Type B pancreatic cell (in vitro differentiated cells): ENCODE measurements around the gene CFAP74. TPM values are rescaled to one million over a fixed set of nuclear protein-coding genes. Genes with fewer than 3 reads are reported as not detected.

Experiments used
- DNase-seq: peaks from one replicate; pipeline ENCODE4 v3.0.0; 2021; ENCODE audit warnings: mixed read lengths; ENCODE audit not compliant: unreplicated experiment; ENCODE audit errors: extremely low spot score
- H3K27ac Mint-ChIP-seq: 2 replicates; pipeline ENCODE4 v1.8.0; 2021; ENCODE audit warnings: mild to moderate bottlenecking, mixed read lengths
- H3K27me3 Mint-ChIP-seq: 2 replicates; pipeline ENCODE4 v1.8.0; 2021; ENCODE audit warnings: mixed read lengths
- H3K36me3 Mint-ChIP-seq: 2 replicates; pipeline ENCODE4 v1.8.0; 2021; ENCODE audit warnings: mixed read lengths
- H3K4me1 Mint-ChIP-seq: one replicate; pipeline ENCODE4 v1.8.0; 2021; ENCODE audit warnings: mixed read lengths; ENCODE audit not compliant: unreplicated experiment
- H3K4me3 Mint-ChIP-seq: 2 replicates; pipeline ENCODE4 v1.8.0; 2021; ENCODE audit warnings: mild to moderate bottlenecking, mixed read lengths
- H3K9me3 Mint-ChIP-seq: 2 replicates; pipeline ENCODE4 v1.8.0; 2021; ENCODE audit warnings: mixed read lengths
- CTCF ChIP-seq: fragments of 200-600 bp; sonication (generic); conservative IDR thresholded peaks from 2 replicates; pipeline ENCODE4 v1.5.0; 2021; ENCODE audit warnings: antibody characterized with exemption, mild to moderate bottlenecking
- total RNA-seq: library from RNA; stranded (reverse); gene quantifications from 2 replicates; pipeline ENCODE4 v1.2.1, GENCODE V29; 2021; ENCODE audit warnings: low replicate concordance

The CFAP74 gene
- total RNA-seq, 1 donor from 2014 or later: 1.5 TPM

DNA sequence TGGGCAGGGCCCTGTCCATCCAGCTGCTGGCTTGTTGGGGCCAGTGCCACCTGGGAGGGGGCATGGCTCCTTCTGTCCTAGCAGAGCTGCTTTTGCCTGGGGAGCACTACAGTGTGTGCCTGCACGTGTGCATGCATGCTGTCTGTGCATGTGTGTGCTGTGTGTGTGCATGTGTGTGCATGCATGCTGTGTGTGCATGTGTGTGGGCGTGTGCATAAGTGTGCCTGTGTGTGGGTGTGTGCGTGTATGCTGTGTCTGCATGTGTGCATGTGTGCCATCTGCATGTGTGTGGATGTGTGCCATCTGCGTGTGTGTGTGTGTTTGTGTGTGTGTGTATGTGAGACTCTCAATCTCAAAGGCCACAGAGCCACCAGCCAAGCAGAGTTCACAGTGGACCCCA lies 38.3 kb upstream of the CFAP74 start:
- DNase-seq: no peak
- Mint-ChIP-seq H3K9me3 (no peaks in the 10 kb centered on the region), H3K4me1 (peaks cover 6% of the 10 kb centered on the region), H3K36me3 (no peaks in the 10 kb centered on the region), H3K27ac (no peak overlapping the region), H3K27me3 (peaks cover 27% of the 10 kb centered on the region), H3K4me3 (no peak overlapping the region)
- no peak for TF ChIP-seq CTCF

GRCh38 chr1:2041305-2041704 lies 37.7 kb upstream of the CFAP74 start:
- no peak for TF ChIP-seq CTCF

DNA sequence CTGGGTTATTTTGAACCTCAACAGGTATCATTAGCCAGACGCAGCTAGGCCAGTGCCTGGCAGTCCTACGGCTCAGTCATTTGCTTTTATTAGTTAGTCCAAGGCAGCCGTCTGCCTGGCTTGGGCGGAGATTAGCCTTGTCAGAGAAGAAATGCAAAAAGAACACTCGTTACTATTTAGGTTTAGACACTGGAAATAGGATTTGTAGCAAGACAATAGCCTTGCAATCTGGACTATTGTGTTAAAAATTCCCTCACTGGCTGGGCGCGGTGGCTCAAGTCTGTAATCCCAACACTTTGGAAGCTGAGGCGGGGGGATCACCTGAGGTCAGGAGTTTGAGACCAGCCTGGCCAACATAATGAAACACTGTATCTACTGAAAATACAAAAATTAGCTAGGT lies 35.7 kb upstream of the CFAP74 start:
- DNase-seq: no peak
- no peaks in the 10 kb centered on the region for H3K9me3 Mint-ChIP-seq
- H3K27ac Mint-ChIP-seq: no peak overlapping the region
- no peaks in the 10 kb centered on the region for H3K4me1 Mint-ChIP-seq
- TF ChIP-seq CTCF: no peak
- peaks cover 18% of the 10 kb centered on the region for H3K27me3 Mint-ChIP-seq
- H3K36me3 Mint-ChIP-seq: no peaks in the 10 kb centered on the region
- no peak overlapping the region for H3K4me3 Mint-ChIP-seq

More at GRCh38 chr1:2041305-2041704, 37.7 kb upstream of the CFAP74 start:
- Mint-ChIP-seq H3K9me3 (no peaks in the 10 kb centered on the region), H3K27me3 (peaks cover 27% of the 10 kb centered on the region), H3K4me1 (peaks cover 6% of the 10 kb centered on the region), H3K4me3 (no peak overlapping the region), H3K27ac (no peak overlapping the region), H3K36me3 (no peaks in the 10 kb centered on the region)
- DNase-seq: no peak

DNA sequence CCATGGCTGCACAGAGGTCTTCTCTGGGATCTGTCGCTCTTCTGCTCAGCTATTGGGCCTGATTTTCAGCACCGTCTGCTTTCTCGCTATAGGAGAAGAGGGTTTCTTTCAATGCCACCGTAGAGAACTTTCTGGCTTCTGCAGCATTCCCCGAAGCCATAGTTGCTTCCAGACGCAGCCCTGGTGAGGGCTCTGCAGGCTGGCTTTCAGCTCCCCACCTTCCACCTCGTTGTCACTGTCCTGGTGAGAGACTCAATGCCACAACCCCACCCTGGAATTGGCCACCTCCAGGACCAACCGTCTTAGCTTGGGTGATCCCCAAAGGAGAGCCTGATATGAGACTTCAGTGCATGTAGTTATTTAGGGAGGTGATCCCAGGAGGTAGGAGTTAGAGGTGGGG lies 34.6 kb upstream of the CFAP74 start:
- H3K36me3 Mint-ChIP-seq: no peaks in the 10 kb centered on the region
- no peak for DNase-seq
- no peaks in the 10 kb centered on the region for H3K4me1 Mint-ChIP-seq
- peaks cover 13% of the 10 kb centered on the region for H3K27me3 Mint-ChIP-seq
- H3K27ac Mint-ChIP-seq: no peak overlapping the region
- no peaks in the 10 kb centered on the region for H3K9me3 Mint-ChIP-seq
- H3K4me3 Mint-ChIP-seq: no peak overlapping the region
- TF ChIP-seq CTCF: no peak

- H3K4me3 Mint-ChIP-seq: no peak overlapping the region
- H3K4me1 Mint-ChIP-seq: no peaks in the 10 kb centered on the region
- no peaks in the 10 kb centered on the region for H3K36me3 Mint-ChIP-seq
- peaks cover 13% of the 10 kb centered on the region for H3K27me3 Mint-ChIP-seq
- no peak overlapping the region for H3K27ac Mint-ChIP-seq
- TF ChIP-seq CTCF: no peak
- DNase-seq: no peak
- no peaks in the 10 kb centered on the region for H3K9me3 Mint-ChIP-seq
Observed at GRCh38 chr1:2037314-2037979, 33.9 kb upstream of the CFAP74 start.
